GM21390 (cell line): ENCODE results near the gene RASEF.
"Not testable (repeated sequence)": the region's sequence is repeated elsewhere in the genome, so short reads cannot be mapped to it uniquely, and the experiment has no call there.

ENCODE experiments used
- ATAC-seq: cut with Tn5 transposase; IDR thresholded peaks from one replicate; pipeline ENCODE4 v1.9.1; 2021; ENCODE audit not compliant: unreplicated experiment

The RASEF gene

DNA sequence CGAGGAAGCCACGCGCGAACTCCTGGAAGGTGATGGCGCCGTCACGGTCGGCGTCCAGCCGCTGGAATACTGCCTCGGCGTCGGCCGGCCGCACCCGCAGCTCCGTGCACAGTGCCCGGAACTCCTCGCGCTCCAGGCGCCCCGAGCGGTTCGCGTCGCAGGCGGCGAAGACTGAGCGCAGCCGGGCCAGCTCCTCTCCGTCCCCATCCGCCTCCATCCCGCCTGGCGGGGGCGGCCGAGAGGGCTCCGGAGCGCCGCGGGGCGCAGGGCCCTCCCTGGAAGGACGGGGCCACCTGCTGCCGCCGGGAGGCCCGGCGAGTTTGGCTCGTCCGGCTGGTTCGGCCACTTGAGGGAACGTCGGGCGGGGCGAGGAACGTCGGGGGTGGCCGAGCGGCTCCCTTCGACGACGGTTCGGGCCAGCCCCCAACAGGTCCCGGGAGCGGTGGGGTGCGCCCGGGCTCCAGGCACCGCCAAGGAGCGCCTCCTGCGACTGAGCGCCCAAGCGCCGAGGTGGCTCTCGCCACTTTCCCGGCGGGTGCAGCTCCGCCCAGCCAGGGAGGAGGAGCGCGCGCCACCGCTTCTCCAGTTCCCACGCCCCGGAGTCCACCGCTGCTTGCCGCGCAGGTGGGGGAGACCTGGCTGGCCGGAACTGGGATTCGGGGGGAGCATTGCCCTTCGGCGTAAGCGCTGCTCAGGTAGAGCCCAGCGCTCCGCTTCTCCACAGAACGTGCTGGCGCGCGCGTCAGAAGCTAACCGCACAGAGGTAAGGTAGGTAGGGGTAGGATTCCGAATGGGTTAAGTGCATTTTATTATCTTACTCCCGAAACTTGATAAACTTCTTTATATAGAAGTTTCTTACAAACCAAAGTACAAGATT is at the start of gene RASEF:
Gene RASEF, minus strand, starts transcription at position 492 of the 877 bp plus-strand sequence. Its CDS starts 275 bp downstream, at position 217.
- no peak for ATAC-seq

DNA sequence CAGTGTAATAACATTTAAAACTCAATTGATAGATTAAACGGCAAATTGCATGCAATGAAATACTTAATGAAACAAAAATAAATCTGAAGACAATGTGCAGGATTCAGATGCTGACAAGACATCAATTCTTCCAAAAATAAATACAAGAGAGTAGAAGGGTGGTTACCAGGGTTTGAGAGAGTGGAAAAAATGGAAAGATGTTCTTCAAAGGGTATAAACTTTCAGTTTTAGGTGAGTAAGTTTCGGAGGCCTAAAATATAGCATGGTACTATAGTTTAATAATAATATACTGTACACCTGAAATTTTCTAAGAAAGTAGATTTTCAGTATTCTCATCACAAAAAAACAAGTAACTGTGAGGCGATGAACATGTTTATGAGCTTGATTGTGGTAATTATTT is 48.2 kb upstream of the RASEF start:
- ATAC-seq, result no peak

DNA sequence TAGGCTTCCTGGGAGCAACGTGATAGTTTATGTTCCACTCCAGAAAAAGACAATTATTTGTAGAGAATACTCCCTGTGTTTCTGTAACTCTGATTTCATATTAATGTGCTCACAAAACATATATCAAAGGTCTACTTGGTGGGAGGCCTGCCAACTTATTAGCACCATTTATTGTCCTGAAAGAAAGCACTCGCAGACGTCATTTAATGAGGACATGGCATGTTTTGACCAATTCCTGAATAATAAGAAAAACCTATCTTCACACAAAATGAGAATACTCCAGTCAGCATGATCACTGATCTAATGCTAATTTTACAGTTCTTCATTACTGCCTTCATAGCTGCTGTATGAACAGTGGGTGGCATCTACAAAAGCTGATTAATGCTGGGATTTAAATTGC is 46.4 kb upstream of the RASEF start:
- ATAC-seq, result no peak

DNA sequence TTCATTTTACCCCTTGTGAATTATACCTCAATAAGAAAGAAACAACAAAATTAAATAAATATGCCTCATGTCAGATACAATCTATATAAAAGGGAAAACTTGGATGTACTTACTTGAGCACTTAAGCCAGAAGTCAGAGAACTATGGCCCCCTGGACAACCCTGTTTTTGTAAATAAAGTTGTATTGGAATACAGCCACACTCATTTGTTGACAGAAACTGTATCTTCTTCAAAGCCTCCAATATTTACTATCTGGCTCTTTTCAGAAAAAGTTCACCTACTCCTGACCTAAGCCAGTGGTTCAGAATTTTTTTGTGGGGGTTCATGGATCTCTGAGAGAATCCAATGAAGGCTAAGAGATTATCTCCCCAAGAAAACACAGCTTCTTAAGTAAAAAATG is 45.3 kb upstream of the RASEF start:
- ATAC-seq, result no peak

DNA sequence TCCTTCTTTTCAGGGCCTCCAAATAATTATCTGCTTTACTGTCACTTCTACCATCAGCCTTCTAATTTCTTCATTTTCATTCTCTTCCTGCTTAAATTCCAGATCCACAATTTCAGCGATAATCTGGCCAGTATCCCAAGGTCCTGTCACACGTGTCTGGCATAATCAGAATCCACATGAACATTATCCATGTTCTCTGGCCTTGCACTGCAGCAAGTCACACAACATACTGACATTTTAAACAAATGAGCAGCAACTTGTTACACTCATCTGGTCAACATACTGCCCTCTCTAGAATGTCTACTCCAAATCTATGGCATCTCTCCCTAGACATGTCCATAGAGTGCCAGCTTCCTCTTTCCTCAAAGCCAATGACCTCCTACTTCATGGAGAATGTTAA is 43.8 kb upstream of the RASEF start:
- ATAC-seq, result no peak

DNA sequence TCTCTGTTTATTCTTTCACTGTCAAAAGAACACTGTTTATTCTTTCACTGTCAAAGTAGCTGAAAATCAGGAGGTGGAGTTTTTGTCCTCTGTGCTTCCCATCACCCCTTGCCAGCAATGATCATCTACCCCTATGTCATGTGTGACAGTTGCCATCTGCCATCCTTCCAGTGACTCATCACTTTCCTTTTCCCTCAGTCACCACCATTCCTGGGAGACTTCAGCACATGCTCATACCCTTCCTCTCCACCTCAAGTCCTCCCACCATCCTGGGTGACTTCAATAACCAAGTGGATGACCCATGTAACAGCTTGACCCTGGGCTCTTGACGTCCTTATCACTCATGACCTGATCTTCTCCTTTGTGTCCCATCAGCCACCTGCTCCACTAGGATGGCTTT is 43.3 kb upstream of the RASEF start:
- ATAC-seq, result no peak

DNA sequence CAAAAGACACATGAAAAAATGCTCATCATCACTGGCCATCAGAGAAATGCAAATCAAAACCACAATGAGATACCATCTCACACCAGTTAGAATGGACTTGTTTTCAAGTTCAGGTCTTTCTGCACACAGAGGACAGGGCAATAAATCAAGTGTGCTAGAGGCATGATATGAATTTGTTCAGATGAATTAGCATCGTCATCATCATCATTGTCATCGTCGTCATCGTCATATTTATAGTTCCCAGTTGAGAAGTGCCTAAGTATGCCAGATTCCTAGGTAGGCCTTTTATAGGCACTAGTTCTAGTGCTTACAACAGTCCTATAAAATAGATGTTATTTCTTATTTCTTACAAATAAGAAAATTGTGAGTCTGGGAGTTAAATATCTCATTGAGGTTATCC is 34.7 kb upstream of the RASEF start:
- ATAC-seq, result no peak

DNA sequence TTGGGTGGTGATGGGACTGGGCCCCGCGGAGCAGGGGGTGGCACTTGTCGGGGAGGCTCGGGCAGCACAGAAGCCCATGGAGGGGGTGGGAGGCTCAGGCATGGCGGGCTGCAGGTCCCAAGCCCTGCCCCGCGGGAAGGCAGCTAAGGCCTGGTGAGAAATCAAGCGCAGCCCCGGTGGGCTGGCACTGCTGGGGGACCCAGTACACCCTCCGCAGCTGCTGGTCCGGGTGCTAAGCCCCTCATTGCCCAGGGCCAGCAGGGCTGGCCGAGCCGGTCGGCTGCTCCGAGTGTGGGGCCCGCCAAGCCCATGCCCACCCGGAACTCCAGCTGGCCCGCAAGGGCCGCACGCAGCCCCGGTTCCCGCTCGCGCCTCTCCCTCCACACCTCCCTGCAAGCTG is 30.4 kb upstream of the RASEF start:
- ATAC-seq, result not testable (repeated sequence)

DNA sequence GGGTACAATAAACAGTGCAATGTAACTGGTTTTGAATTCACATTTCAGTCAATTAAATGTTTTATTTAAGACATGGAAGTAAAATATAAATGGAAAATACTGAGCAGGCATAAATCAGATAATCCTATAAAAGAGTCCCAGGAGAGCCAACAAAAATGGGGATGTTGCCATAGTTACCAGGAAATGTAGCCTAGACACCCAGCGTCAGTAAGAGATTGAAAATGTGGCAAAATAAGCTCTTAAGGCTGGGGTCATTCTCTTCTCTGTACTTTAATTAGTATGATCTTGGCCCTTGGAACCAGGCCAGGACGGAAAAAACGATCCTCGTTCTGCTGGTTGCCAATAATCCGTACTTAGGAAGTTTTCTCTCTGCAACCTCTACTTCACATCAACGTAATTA is 18.9 kb upstream of the RASEF start:
- no peak for ATAC-seq

DNA sequence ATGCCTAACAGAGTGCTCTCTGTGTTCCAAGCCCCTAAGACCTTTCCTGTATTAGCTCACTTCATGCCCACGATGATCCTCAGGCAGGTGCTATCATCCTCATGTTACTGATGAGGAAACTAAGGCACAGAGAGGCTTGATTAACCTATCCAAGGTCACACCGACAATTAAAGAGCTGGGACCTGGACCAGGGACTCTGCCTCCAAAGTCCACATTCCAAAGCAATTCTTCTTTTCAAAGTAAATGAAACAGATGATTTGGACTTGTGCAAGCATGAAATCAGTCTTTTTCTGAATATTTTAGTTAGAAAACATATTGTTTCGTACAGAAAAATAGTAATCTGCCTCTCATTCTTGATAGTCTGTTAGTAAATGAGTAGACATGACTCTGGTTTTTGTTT is 18.1 kb upstream of the RASEF start:
- no peak for ATAC-seq

DNA sequence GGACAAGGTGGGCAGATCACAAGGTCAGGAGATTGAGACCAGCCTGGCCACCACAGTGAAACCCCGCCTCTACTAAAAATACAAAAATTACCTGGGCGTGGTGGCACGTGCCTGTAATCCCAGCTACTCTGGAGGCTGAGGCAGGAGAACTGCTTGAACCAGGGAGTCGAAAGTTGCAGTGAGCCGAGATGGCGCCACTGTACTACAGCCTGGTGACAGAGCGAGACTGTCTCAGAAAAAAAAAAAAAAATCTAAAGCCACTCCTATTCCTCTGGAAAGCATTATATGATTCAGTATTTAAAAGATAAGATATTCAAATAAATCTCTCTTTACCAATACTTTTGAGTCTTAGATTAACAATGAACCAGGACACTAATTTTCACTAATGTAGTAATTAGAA is 13.0 kb upstream of the RASEF start:
- ATAC-seq, result not testable (repeated sequence)

DNA sequence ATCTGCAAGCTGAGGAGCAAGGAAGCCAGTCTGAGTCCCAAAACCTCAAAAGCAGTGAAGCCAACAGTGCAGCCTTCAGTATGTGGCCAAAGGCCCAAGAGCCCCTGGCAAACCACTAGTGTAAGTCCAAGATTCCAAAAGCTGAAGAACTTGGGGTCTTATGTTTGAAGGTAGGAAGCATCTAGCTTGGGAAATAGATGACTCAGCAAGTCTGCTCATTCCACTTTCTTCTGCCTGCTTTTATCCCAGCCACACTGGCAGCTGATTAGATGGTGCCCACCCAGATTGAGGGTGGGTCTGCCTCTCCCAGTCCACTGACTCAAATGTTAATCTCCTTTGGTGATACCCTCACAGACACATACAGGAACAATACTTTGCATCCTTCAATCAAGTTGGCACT is 9.6 kb upstream of the RASEF start:
- not testable (repeated sequence) for ATAC-seq

DNA sequence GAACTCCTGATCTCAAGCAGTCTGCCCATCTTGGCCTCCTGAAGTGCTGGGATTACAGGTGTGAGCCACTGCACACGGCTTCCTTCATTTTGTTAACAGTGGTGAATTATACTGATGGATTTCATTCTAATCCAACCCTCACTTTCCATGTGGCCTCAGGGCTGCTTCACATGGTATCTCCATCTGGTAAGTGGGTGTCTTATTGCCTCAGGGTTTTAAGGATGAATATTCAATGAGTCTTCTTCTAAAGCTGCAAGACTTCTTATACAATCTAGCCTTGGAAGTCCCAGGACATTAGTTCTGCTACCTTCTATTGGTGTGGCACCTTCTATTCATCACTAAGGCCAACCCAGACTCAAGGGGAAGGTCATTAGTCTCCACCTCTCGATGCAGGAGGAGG is 8.7 kb upstream of the RASEF start:
- no peak for ATAC-seq

DNA sequence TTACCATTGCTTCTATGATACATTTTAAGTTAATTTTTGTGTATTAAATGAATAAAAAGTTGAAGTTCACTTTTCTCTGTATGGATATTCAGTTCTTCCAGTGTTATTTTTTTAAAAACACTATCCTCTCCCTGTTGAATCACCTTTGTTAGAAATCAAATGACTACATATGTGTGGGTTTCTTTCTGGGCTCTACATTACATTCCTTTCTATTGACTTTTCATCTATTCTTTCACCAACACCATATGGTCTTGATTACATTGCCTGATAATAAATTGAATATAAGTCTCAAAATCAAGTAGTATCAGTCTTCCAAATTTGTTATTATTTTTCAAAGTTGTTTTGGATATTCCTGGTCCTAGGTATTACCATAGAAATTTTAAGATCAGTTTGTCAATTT is 7.3 kb upstream of the RASEF start:
- no peak for ATAC-seq

DNA sequence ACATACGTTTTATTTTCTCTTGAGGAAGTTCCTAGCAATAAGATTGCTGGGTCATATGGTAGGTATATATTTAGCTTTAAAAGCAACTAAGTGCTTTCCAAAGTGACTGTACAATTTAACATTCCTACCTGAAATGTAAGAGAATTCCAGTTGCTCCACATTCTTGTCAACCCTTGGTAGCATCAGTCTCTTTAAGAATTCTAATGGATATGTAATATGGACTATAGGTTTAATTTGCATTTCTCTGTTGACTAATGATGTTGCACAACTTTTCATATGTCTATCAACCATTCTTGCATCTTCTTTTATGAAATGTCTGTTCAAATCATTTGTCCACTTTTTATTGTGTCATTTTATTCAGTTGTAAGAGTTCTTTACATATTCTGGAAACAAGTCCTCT is 6.7 kb upstream of the RASEF start:
- no peak for ATAC-seq

DNA sequence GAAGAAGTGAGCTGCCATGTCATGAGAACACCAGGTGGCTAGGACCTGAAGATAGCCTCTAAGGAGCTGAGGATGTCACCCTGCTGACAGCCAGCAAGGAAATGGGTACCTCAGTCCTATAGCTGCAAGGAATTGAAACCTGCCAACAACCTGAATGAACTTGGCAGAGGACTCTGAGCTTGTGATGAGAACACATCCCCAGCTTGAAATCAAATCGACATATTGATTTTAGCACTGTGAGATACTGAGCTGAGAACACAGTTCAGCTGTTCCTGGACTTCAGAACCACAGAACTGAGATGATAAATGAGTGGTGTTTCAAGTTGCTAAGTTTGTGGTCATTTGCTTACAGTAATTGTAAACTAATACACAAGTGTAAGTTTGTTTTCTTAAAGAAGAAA is 5.5 kb upstream of the RASEF start:
- no peak for ATAC-seq

DNA sequence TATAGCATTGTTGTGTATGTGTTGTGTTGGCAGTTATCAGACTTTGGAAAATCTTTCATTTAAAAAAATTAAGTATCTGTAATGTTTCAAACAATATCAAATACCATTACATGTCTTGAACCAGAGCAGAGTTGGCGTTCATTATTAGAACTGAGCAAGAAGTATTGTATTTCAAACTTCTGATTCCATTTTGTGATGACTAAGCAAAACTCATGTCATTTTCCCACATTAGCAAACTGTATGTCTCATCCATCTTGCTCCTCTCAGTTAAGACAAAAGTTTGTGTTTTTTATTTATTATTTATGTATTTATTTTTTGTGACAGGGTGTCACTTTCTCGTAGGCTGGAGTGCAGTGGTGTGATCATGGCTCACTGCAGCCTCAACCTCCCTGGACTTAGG is 4.6 kb upstream of the RASEF start:
- no peak for ATAC-seq

DNA sequence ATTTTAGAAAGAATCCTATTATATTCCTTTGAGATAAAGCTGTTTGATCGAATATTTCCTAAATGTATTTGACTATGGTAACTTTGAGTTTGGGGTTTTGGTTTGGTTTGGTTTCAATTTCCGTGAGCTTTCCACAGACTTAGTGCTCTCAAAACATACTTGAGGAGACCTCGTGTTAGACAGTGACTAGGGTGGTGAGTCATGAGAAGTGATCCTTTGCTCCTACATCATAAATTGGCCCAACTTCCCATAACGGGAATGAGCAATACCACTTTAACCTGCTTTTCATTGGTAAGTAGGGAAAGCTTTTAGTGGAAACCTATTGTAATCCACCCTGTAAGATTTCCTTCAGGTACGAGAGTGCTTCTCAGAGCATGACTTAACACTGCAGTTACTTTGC is 3.8 kb upstream of the RASEF start:
- ATAC-seq, result no peak

DNA sequence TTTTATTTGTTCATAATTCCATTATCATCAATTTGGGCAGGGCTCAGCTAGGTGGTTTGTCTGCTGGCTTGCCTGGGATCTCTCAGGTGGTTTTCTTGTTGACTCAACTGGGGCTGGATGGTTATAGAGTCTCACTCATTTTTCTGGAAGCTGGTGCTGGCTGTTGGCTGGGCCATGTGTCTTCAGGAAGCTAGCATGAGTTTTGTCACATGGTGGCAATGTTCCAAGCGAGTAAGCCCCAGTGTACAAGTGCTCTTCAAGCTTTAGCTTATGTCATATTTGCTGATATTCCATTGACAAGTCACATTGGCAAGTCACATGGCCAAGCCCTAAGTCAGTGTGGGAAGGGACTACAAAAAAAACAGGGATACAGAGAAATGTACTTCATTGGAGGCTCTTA is 2.3 kb upstream of the RASEF start:
- no peak for ATAC-seq

DNA sequence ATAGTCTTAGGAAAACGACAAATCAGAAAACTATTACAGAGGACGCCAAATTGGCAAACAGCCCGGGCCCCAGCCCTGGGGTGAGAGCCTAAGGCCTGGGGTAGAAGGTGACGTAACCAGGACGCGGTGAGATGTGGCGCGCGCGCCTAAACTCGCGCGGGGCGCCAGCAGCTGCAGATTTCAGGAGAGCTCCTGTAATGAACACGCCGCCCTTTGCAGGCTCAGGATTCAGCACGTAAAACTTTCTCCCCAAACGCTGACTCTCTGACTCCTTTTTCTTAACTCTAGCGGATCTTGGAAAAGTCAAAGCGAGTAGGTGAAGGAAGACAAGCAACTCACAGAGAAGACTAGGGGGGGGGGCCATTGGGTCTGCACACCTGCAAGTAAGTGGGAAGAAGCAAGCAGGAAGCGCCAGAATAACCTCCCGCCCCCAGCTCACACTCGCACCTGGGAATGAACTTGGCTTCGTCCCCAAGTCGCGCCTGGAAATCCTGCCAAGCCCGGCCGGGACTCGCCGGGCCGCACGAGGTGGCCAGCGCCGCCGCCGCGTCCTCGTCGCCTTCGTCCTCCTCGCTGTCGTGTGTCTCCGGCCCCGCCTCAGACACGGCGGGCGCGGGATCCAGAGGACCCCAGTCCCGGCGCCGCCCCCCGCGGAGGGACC is 822 bp downstream of the RASEF start:
- no peak for ATAC-seq

DNA sequence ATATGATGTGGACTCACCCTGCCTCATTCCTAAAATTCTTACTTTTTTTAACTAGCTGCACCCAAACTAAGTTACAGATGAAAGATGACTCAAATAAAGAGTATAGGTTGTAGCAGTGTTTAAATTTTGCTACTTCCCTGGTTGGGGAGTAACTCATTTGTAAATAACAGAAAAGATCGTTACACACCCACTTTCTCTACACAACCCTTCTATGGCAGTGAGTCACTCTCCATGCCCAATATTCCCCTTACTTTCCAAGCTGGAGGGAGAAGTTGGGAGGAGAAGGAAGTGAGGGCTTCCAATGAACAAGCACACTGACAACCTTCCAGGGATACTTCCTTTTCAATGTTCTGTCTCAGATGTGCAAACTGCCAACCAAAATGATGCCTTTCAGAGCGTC is 1.9 kb downstream of the RASEF start:
- no peak for ATAC-seq

DNA sequence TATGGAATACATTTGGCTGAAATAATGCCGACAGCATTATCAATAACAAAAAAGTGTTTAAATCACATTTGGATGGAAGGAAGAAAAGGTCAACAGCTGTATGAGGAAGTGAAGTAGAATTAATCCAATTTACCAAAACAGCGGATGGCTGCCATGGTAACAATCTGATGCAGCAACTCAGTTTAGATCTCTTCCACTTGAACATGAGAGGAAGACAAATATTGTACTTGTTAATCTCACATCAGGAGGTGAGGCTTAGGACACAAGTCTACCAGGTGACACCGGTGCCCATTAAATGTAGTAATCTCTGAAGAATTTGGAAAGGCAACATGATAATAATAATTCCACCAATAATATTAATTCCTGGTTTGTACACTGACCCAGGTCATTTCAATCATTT is 2.4 kb downstream of the RASEF start:
- no peak for ATAC-seq

DNA sequence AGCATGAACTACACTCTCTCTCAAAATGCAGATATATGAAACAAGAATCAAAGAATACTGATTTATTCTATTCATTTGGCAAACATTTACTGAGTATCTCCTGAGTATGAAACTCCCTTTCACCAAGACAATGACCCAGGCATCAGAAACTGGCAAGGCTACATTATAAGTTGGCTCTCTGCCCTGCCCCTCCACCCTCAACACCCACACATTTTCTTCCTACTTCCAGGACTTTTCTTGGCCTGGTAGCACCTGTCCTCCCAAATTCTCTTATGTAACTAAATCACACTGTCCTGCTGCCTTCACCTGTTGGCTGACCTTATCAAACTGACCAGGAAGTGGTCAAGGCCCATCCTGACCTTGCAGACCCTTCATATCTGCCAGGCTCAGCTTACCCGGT is 3.5 kb downstream of the RASEF start:
- ATAC-seq, result no peak
